Adrenal gland (tissue), 12 donors: ENCODE results near the gene DPP10. TPM values are rescaled to one million over a fixed set of nuclear protein-coding genes. Genes with fewer than 3 reads are reported as not detected.

Experiments
- DNase-seq, 7 donors: peaks; one replicate each; pipeline ENCODE4 v3.0.0-alpha.2; 2019 to 2020
- H3K27ac ChIP-seq, 5 donors: fragments of 200-600 bp; sonication (generic) in 4 of 5; 1 replicate in 3 of 5; 2 replicates in 2 of 5; pipeline versions ENCODE4 v1.5.1 to v1.8.0; 2016 to 2020; ENCODE audit warnings: mild to moderate bottlenecking in 1 of 5
- H3K27me3 ChIP-seq: fragments of 200-600 bp; 2 replicates; pipeline ENCODE4 v1.8.0; 2021
- H3K36me3 ChIP-seq, 2 donors: fragments of 200-600 bp; replicated peaks in 1 of 2; 1 replicate in 1 of 2; 2 replicates in 1 of 2; pipeline versions ENCODE4 v1.5.1 to v1.8.0; 2018 to 2022
- H3K4me1 ChIP-seq, 2 donors: fragments of 200-600 bp; replicated peaks in 1 of 2; 1 replicate in 1 of 2; 2 replicates in 1 of 2; pipeline versions ENCODE4 v1.5.1 to v1.8.0; 2018 to 2021
- H3K4me3 ChIP-seq, 4 donors: fragments of 200-600 bp; sonication (generic) in 3 of 4; one replicate each; pipeline ENCODE4 v1.5.1; 2016 to 2018
- H3K9me3 ChIP-seq, 3 donors: fragments of 200-600 bp; sonication (generic) in 1 of 3; replicated peaks in 1 of 3; 1 replicate in 2 of 3; 2 replicates in 1 of 3; pipeline versions ENCODE4 v1.5.1 to v1.8.0; 2016 to 2021
- POLR2A ChIP-seq, 2 donors: fragments of 450-650 bp; IDR thresholded peaks; one replicate each; pipeline ENCODE4 v1.6.1; 2017; ENCODE audit warnings: antibody characterized with exemption in 2 of 2, mild to moderate bottlenecking in 2 of 2, moderate library complexity in 1 of 2
- WGBS, 4 donors: extraction: QIAGEN DNeasy Blood & Tissue Kit in 2 of 4; methylation state at CpG; one replicate each; pipeline versions ENCODE4 v1.1.5 to v1.1.7; 2013 to 2017; 5-methylcytosine and 5-hydroxymethylcytosine counted together
- intact Hi-C, 2 donors: fragments of 100-400 bp; cut with DNase I; formaldehyde crosslinking; loops; one replicate each; pipeline versions ENCODE4 v1.14.1 to v1.15.0; 2022 to 2023
- polyA plus RNA-seq, 3 donors: library from polyadenylated mRNA; stranded (reverse); fragments of 200-250 nt in 2 of 3; fragments of 350-450 nt in 1 of 3; fragmentation: Illumina TruSeq in 1 of 3; extraction: RNeasy Lipid Tissue Mini Kit (QIAGEN cat#74804) in 1 of 3; gene quantifications; one replicate each; pipeline ENCODE4 v1.2.3, GENCODE V29; 2013 to 2014
- total RNA-seq, 9 donors: library from RNA; depleted of rRNA in 4 of 9; stranded (reverse); fragments of >200 nt in 4 of 9; fragments of 120-200 nt in 1 of 9; fragmentation: NEBNext Ultra II Directional in 1 of 9; extraction: Animal tissue kit (Norgen Biotek cat#: 25700) in 1 of 9; gene quantifications; one replicate each; pipeline versions ENCODE4 v1.1.0 to v1.2.4, GENCODE V29; 2013 to 2023
- TF ChIP-seq, protein P1 (sequence below), 6 experiments: fragments of 450-650 bp in 4 of 6; fragments of 200-600 bp in 2 of 6; sonication (generic) in 1 of 6; IDR thresholded peaks; 1 replicate in 5 of 6; 2 replicates in 1 of 6; pipeline versions ENCODE4 v1.5.1 to v1.8.0; 2016 to 2021; ENCODE audit warnings: antibody characterized with exemption in 6 of 6, mild to moderate bottlenecking in 2 of 6, moderate library complexity in 1 of 6
- donor health status: healthy with polysubstance abuse.
- donor health status: Bipolar disorder and iron deficiency.
- donor health status: DM: yes; HTN: yes; CAD: no.
- donor health status: DM: no; HTN: no; CAD: no.
- donor health status: DM: no; HTN: no; CAD: no.
- donor health status: DM: yes; HTN: yes; CAD: no.

DPP10 gene
- total and polyA plus RNA-seq, 12 donors, result 5.2 to 257 (median 32.0) TPM

DNA sequence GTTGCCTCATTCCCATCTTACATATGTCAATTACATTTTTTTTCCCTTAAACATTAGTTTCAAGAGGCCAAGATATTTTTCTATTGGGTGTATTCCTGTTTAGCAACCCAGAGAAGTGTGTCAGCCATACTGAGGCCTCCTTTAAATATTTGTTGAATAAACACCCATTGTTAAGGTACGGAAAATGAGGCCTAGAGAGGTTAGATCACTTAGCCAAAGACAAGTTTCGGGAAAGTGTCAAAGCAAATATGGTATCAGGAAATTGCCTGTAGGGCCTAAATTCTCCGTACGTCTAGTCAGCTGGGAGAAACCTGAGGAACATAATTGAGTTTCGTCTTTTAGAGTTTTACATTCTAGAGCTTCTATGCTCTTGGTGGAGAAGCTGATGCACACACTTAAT lies 1138.3 kb downstream of the DPP10 start:
- intact Hi-C loops, result no loop called here
- no peak for TF ChIP-seq POLR2A (IDR thresholded peaks at IDR 0.05)
- TF ChIP-seq, protein P1, sequence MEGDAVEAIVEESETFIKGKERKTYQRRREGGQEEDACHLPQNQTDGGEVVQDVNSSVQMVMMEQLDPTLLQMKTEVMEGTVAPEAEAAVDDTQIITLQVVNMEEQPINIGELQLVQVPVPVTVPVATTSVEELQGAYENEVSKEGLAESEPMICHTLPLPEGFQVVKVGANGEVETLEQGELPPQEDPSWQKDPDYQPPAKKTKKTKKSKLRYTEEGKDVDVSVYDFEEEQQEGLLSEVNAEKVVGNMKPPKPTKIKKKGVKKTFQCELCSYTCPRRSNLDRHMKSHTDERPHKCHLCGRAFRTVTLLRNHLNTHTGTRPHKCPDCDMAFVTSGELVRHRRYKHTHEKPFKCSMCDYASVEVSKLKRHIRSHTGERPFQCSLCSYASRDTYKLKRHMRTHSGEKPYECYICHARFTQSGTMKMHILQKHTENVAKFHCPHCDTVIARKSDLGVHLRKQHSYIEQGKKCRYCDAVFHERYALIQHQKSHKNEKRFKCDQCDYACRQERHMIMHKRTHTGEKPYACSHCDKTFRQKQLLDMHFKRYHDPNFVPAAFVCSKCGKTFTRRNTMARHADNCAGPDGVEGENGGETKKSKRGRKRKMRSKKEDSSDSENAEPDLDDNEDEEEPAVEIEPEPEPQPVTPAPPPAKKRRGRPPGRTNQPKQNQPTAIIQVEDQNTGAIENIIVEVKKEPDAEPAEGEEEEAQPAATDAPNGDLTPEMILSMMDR (IDR thresholded peaks at IDR 0.05), result no peak
- H3K4me1 ChIP-seq, result no peaks in the 10 kb centered on the region
- no peak for DNase-seq
- H3K27me3 ChIP-seq, result no peaks in the 10 kb centered on the region
- no peaks in the 10 kb centered on the region for H3K9me3 ChIP-seq
- H3K4me3 ChIP-seq, result no peak overlapping the region
- H3K27ac ChIP-seq, result no peak overlapping the region
- H3K36me3 ChIP-seq, result no peaks in the 10 kb centered on the region
- WGBS, 4 donors, result 91 to 99% (median 95%) methylated on average over 5 of the region's 5 CpGs

DNA sequence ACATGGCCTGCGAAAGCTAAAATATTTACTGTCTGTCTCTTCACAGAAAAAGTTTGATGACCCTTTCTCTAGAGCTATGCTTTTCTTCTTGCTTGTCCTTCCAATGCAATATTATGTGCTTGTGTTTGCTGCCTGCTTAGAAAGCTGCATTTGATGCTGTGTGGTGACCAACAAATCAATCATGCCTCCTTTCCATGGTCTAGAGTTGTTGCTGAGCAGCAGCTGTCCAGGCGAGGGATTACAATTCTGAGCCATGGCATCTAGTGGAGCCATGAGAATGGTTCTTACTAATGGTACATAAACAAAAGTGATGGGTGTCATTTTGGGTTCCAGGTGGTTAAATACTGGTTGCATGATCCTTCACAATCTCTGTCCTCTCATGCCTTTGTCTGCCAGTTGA lies 1142.1 kb downstream of the DPP10 start:
- TF ChIP-seq, protein P1 (IDR thresholded peaks at IDR 0.05), result no peak
- TF ChIP-seq POLR2A (IDR thresholded peaks at IDR 0.05), result no peak
- Histone ChIP-seq H3K36me3 (no peaks in the 10 kb centered on the region), H3K27ac (no peak overlapping the region), H3K9me3 (peaks cover 0 to 5% (median 0%) of the 10 kb centered on the region in 3 donors), H3K4me3 (no peak overlapping the region), H3K4me1 (no peaks in the 10 kb centered on the region), H3K27me3 (no peaks in the 10 kb centered on the region)
- WGBS, 4 donors, result 87 to 98% (median 97%) methylated on average over 2 of the region's 2 CpGs
- intact Hi-C loops, result no loop called here
- DNase-seq, result no peak

GRCh38 chr2:115596659-115597375 lies 1154.4 kb downstream of the DPP10 start:
- H3K4me3 ChIP-seq, result no peak overlapping the region
- 59 to 68% (median 66%) methylated on average over 3 of the region's 3 CpGs for WGBS, 4 donors
- DNase-seq, result no peak
- H3K4me1 ChIP-seq, result no peaks in the 10 kb centered on the region
- H3K36me3 ChIP-seq, result no peaks in the 10 kb centered on the region
- peaks cover 0 to 6% (median 0%) of the 10 kb centered on the region in 3 donors for H3K9me3 ChIP-seq
- H3K27ac ChIP-seq, result no peak overlapping the region
- TF ChIP-seq, protein P1 (IDR thresholded peaks at IDR 0.05), result no peak
- no peak for TF ChIP-seq POLR2A (IDR thresholded peaks at IDR 0.05)
- intact Hi-C loops, result no loop called here
- H3K27me3 ChIP-seq, result no peaks in the 10 kb centered on the region

DNA sequence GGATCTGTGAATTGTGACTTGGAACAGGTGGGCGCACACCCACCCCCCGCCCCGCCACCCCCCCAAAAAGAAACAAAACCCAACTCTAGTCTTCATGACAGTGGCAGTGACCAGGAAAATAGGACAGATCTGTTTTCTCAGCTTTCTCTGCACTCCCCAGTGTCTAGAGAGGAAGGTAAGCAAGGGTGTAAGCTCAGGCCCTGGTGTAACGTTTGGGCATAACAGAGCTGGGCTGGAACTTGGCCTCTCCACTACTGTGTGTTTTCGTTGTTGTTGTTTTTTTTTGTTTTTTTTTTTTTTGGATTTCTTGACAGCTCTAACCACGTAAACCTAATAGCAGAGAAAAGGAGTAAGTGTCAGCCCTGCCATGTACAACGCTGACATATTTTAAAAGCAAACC lies 1160.8 kb downstream of the DPP10 start:
- intact Hi-C loops, result no loop called here
- 80 to 88% (median 85%) methylated on average over 7 of the region's 7 CpGs for WGBS, 4 donors
- Histone ChIP-seq H3K27me3 (no peaks in the 10 kb centered on the region), H3K4me3 (no peak overlapping the region), H3K36me3 (no peaks in the 10 kb centered on the region), H3K9me3 (no peaks in the 10 kb centered on the region), H3K4me1 (peaks cover 0 to 9% of the 10 kb centered on the region in 2 donors), H3K27ac (no peak overlapping the region)
- DNase-seq, result no peak
- no peak for TF ChIP-seq POLR2A (IDR thresholded peaks at IDR 0.05)
- TF ChIP-seq, protein P1 (IDR thresholded peaks at IDR 0.05), result no peak
